ENCODE data around the gene SPPL2A. TPM values are rescaled to one million over a fixed set of nuclear protein-coding genes. Genes with fewer than 3 reads are reported as not detected.

Gene SPPL2A
- total and polyA plus RNA-seq, 10 of the 15 experiments (the other 5 are each of a cell fraction or from before 2014, with no cell fraction given), result 11.3 to 83.8 (median 44.0) TPM

- Histone ChIP-seq H3K27ac (ENCODE audit: control insufficient read depth, insufficient read depth) (no peak overlapping the region), H3K4me3 (no peak overlapping the region), H3K4me2 (ENCODE audit: control insufficient read depth, insufficient read depth) (no peak overlapping the region), H3K9ac (ENCODE audit: control insufficient read depth, insufficient read depth, low read length) (no peak overlapping the region), H3K9me3 (replicated peaks; ENCODE audit: control insufficient read depth, insufficient read depth, low read length) (no peaks in the 10 kb centered on the region), H2AFZ (ENCODE audit: control insufficient read depth, low read depth, low read length) (no peak overlapping the region), H3K27me3 (replicated peaks in 1 of 2; ENCODE audit: control insufficient read depth in 2 of 2, insufficient read depth in 2 of 2, low read length in 1 of 2) (no peaks in the 10 kb centered on the region), H3K79me2 (ENCODE audit: control insufficient read depth, insufficient read depth, low read length) (no peaks in the 10 kb centered on the region), H4K20me1 (ENCODE audit: control insufficient read depth, insufficient read depth) (no peaks in the 10 kb centered on the region), H3K36me3 (ENCODE audit: control insufficient read depth in 2 of 2, insufficient read depth in 2 of 2, low read length in 1 of 2) (no peaks in the 10 kb centered on the region), H3K4me1 (ENCODE audit: control insufficient read depth, insufficient read depth, low read length) (no peaks in the 10 kb centered on the region)
- intact Hi-C loops (cut with micrococcal nuclease; ENCODE audit: unreplicated experiment) (no loop called here), in situ Hi-C loops (cut with MboI) (no loop called here)
- DNase-seq (ENCODE audit: low read depth, low spot score) (no peak), ATAC-seq (no peak), FAIRE-seq (no peak)
- POLR2A ChIA-PET, result no interaction called here
- BruUV-seq (replicated peaks), result no TSS peak
- CTCF ChIA-PET, result no interaction called here
- 74% methylated on average over 3 of the region's 3 CpGs for WGBS (ENCODE audit: insufficient coverage, insufficient replicate concordance, low lambda C conversion rate, missing lambda C conversion rate)
- SMC1A ChIA-PET (ENCODE audit: uncharacterized antibody, unreplicated experiment), result no interaction called here
- RAD21 ChIA-PET (ENCODE audit: unreplicated experiment), result no interaction called here
- no peak for TF ChIP-seq PKNOX1 (IDR thresholded peaks at IDR 0.05)
- TF ChIP-seq HDGF (IDR thresholded peaks at IDR 0.05), result no peak
- no peak for TF ChIP-seq DPF2 (IDR thresholded peaks at IDR 0.05)
- TF ChIP-seq HDAC2 (IDR thresholded peaks at IDR 0.05), result no peak
- TF ChIP-seq, protein P1, sequence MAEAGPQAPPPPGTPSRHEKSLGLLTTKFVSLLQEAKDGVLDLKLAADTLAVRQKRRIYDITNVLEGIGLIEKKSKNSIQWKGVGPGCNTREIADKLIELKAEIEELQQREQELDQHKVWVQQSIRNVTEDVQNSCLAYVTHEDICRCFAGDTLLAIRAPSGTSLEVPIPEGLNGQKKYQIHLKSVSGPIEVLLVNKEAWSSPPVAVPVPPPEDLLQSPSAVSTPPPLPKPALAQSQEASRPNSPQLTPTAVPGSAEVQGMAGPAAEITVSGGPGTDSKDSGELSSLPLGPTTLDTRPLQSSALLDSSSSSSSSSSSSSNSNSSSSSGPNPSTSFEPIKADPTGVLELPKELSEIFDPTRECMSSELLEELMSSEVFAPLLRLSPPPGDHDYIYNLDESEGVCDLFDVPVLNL (IDR thresholded peaks at IDR 0.05; ENCODE audit: low read depth, low read length), result no peak
- TF ChIP-seq RBBP5 (conservative IDR thresholded peaks at IDR 0.05), result no peak
- TF ChIP-seq ATF3 (IDR thresholded peaks at IDR 0.05; ENCODE audit: borderline replicate concordance, extremely low read depth, low read depth, low read length), result no peak
- no peak for TF ChIP-seq SIN3A (IDR thresholded peaks at IDR 0.05; ENCODE audit: low read depth, low read length)
- no peak for TF ChIP-seq LARP7 (IDR thresholded peaks at IDR 0.05)
- TF ChIP-seq BRCA1 (IDR thresholded peaks at IDR 0.05; ENCODE audit: low read depth, low read length), result no peak
- no peak for TF ChIP-seq KDM1A (IDR thresholded peaks at IDR 0.05; ENCODE audit: borderline replicate concordance)
- TF ChIP-seq EGR1 (IDR thresholded peaks at IDR 0.05; ENCODE audit: borderline replicate concordance in 1 of 2, low read depth in 2 of 2, low read length in 2 of 2), result no peak
- TF ChIP-seq STAT3 (IDR thresholded peaks at IDR 0.05; ENCODE audit: low read depth, low read length), result no peak
These were observed 11.5 kb upstream of the SPPL2A start for GRCh38 chr15:50777042-50777441.

Data from GM12878 (cell line).